ENCODE results near the gene DCHS1. TPM values are rescaled to one million over a fixed set of nuclear protein-coding genes. Genes with fewer than 3 reads are reported as not detected.

DCHS1 gene
- total and polyA plus RNA-seq, 2 of the 13 experiments (the other 11 are each of a cell fraction or from before 2014, with no cell fraction given) = under 0.01 to 0.03 TPM

- TF ChIP-seq, protein P1, sequence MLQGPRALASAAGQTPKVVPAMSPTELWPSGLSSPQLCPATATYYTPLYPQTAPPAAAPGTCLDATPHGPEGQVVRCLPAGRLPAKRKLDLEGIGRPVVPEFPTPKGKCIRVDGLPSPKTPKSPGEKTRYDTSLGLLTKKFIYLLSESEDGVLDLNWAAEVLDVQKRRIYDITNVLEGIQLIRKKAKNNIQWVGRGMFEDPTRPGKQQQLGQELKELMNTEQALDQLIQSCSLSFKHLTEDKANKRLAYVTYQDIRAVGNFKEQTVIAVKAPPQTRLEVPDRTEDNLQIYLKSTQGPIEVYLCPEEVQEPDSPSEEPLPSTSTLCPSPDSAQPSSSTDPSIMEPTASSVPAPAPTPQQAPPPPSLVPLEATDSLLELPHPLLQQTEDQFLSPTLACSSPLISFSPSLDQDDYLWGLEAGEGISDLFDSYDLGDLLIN (CRISPR knock-in tag; IDR thresholded peaks at IDR 0.05; ENCODE audit: borderline replicate concordance) = peak; percentile 58; the same call in 1 of the 2 replicates
- TF ChIP-seq STAG1 (CRISPR knock-in tag; IDR thresholded peaks at IDR 0.05) (peak; percentile 77), TOE1 (CRISPR knock-in tag; IDR thresholded peaks at IDR 0.05) (no peak; the same call in 1 of the 2 replicates), ZNF639 (CRISPR knock-in tag; conservative IDR thresholded peaks at IDR 0.05) (no peak), ZNF484 (CRISPR knock-in tag; IDR thresholded peaks at IDR 0.05; ENCODE audit: borderline replicate concordance, low read depth) (no peak; the same call in 1 of the 2 replicates), REST (IDR thresholded peaks at IDR 0.05; ENCODE audit: borderline replicate concordance in 1 of 2, low read depth in 1 of 2, low read length in 2 of 2) (0 out of 4 replicates have a peak, but pooled peaks of 1 of the 2 experiments have one; percentile 25), ARNTL (CRISPR knock-in tag; IDR thresholded peaks at IDR 0.05) (0 out of 2 replicates have a peak, but pooled peaks have one; percentile 58), ZNF556 (CRISPR knock-in tag; IDR thresholded peaks at IDR 0.05; ENCODE audit: borderline replicate concordance) (0 out of 2 replicates have a peak, but pooled peaks have one; percentile 32), HHEX (CRISPR knock-in tag; IDR thresholded peaks at IDR 0.05) (no peak), ZNF776 (CRISPR knock-in tag; IDR thresholded peaks at IDR 0.05) (peak; percentile 86), ZNF746 (CRISPR knock-in tag; IDR thresholded peaks at IDR 0.05) (peak; percentile 91), ELK4 (CRISPR knock-in tag; IDR thresholded peaks at IDR 0.05; ENCODE audit: borderline replicate concordance) (no peak; the same call in 1 of the 2 replicates), ZFP36L2 (CRISPR knock-in tag; IDR thresholded peaks at IDR 0.05) (no peak), NBN (conservative IDR thresholded peaks at IDR 0.05) (no peak), ZNF256 (CRISPR knock-in tag; conservative IDR thresholded peaks at IDR 0.05) (peak; percentile 30; the same call in 1 of the 2 replicates)
- TF ChIP-seq, protein P2, sequence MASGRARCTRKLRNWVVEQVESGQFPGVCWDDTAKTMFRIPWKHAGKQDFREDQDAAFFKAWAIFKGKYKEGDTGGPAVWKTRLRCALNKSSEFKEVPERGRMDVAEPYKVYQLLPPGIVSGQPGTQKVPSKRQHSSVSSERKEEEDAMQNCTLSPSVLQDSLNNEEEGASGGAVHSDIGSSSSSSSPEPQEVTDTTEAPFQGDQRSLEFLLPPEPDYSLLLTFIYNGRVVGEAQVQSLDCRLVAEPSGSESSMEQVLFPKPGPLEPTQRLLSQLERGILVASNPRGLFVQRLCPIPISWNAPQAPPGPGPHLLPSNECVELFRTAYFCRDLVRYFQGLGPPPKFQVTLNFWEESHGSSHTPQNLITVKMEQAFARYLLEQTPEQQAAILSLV (CRISPR knock-in tag; IDR thresholded peaks at IDR 0.05; ENCODE audit: borderline replicate concordance) = peak; percentile 67; the same call in 1 of the 2 replicates
- TF ChIP-seq, protein P3, sequence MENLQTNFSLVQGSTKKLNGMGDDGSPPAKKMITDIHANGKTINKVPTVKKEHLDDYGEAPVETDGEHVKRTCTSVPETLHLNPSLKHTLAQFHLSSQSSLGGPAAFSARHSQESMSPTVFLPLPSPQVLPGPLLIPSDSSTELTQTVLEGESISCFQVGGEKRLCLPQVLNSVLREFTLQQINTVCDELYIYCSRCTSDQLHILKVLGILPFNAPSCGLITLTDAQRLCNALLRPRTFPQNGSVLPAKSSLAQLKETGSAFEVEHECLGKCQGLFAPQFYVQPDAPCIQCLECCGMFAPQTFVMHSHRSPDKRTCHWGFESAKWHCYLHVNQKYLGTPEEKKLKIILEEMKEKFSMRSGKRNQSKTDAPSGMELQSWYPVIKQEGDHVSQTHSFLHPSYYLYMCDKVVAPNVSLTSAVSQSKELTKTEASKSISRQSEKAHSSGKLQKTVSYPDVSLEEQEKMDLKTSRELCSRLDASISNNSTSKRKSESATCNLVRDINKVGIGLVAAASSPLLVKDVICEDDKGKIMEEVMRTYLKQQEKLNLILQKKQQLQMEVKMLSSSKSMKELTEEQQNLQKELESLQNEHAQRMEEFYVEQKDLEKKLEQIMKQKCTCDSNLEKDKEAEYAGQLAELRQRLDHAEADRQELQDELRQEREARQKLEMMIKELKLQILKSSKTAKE (CRISPR knock-in tag; IDR thresholded peaks at IDR 0.05; ENCODE audit: borderline replicate concordance) = peak; percentile 71
These were observed 27.6 kb upstream of the DCHS1 start, which contains the start of gene MRPL17 (continued) for GRCh38 chr11:6682936-6683861.
